DMS 273 treated with DMSO at 0.1 percent for 48 hours (cell line): Measurements from ENCODE around the gene SIGLEC1.

Experiments used
- DNase-seq: peaks from one replicate; lab custom pipeline; 2025; lab: John Stamatoyannopoulos, UW

Gene SIGLEC1

GRCh38 chr20:3744806-3745685 lies 32.6 kb upstream of the SIGLEC1 start:
- DNase-seq: no peak

- DNase-seq: no peak
These were observed 31.6 kb upstream of the SIGLEC1 start for GRCh38 chr20:3744037-3744436.

DNA sequence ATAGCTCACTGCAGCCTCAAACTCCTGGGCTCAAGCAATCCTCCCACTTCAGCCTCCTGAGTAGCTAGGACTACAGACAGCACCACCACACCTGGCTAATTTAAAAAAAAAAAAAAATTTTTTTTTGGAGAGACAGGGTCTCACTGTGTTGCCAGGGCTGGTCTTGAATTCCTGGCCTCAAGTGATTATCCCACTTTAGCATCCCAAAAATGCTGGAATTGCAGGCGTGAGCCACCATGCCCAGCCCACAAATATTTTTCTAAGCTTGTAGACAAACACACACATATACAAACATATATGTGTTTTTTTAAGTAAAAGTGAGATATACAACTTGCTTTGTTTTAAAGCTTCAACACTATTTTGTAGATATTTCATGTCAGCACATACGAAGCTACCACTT lies 30.9 kb upstream of the SIGLEC1 start:
- no peak for DNase-seq

GRCh38 chr20:3741836-3742458 lies 29.5 kb upstream of the SIGLEC1 start:
- DNase-seq: no peak

DNA sequence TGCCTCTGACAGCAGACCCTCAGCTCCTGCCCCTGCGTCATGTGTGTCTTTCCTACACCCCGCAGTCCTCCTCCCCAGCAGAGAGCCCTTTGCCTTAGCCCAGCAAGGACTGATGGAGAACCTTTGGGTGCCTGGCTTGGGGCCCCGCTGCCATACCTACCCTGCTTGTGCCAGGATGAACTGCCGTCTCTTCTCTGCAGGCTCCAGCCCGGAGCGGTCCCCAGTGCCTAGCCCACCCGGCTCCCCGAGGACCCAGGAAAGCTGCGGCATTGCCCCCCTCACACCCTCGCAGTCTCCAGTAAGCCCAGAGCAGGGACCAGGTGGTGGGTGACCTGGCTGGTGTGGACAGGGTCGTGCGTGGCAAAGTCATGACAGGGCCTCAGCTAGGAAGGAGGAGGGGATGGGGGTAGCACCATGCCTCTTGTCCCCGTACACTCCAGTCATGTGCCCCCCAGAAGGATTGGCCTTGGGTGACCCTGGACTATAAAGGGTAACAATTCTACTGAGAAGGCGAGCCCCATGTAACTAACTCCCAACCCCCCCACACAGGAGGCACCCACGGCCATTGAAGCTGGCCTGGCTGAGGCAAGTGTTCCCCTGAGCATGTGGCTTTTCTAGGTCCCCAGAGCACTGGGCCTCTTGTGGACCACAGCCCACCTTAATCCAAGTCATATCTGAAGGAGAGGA lies 28.4 kb upstream of the SIGLEC1 start:
- no peak for DNase-seq

- DNase-seq: no peak
These were observed 27.6 kb upstream of the SIGLEC1 start for GRCh38 chr20:3739926-3740451.

DNA sequence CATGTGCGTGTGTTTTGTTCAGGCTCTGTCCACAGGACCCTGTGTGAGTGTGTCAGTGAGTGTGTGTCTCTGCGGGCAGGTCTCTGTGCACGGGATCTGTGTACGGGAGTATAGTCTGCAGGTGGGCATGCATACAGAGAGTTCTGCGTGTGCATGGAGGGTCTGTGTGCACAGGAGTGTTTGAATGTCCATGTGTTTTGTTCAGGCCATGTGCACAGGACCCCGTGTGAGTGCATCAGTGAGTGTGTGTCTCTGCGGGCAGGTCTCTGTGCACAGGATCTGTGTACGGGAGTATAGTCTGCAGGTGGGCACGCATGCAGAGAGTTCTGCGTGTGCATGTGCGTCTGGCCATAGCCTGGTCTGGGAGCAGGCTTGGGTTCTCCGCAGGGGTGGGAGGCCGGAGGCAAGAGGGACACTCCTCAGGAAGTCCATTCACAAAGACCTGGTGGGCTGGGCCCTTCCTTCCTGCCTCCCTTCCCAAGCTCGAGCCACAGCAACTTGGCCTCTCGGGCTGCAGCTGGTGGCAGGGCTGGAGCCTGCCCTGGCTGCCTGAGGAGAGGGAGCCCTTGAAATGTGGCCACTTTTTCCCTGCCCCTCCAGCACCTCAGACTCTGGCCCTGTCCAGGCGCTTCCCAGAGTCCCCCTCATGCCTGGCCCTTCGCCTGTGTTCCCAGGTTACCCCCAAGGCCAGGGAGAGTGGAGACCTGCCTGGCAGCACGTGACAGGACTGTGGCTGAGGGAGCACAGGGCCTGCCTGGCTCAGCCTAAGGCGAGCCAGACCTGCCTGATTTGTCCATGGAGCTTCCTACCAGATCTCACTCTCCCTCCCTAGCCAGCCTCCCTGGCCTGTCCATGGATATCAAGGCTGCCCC lies 26.9 kb upstream of the SIGLEC1 start:
- no peak for DNase-seq

GRCh38 chr20:3738111-3739053 lies 26.0 kb upstream of the SIGLEC1 start:
- DNase-seq: no peak

GRCh38 chr20:3735768-3736167 lies 23.4 kb upstream of the SIGLEC1 start:
- no peak for DNase-seq

DNA sequence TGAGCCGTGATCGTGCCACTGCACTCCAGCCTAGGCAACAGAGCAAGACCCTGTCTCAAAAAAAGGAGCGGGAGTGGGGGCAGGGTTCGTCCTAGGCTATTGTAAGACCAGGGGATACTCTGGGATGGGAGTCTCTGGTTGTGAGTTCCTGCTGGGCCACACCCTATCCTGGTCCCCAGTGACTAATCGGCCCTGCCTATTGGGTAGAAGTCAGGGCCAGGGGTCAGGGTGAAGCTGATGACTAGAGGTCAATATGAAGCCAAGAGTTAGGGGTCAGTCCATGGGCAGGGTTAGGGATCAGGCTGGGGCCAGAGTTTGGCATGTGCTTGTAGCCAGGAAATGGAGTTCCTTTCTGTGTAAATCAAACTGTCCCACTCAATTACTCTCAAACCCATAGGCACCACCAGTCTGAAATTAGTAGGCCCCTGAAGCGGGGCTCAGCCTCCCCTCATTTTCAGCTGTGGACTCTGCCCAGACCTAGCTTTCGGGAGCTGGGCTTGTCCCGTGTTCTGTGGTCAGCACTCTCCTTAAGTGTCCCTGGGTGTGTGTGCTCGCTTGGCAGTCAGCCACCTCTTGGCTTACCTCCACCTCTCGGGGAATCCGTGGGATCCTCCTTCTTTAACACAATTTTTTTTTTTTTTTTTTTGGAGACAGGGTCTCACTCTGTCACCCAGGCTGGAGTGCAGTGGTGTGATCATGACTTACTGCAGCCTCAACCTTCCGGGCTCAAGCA lies 21.9 kb upstream of the SIGLEC1 start:
- DNase-seq: no peak

DNA sequence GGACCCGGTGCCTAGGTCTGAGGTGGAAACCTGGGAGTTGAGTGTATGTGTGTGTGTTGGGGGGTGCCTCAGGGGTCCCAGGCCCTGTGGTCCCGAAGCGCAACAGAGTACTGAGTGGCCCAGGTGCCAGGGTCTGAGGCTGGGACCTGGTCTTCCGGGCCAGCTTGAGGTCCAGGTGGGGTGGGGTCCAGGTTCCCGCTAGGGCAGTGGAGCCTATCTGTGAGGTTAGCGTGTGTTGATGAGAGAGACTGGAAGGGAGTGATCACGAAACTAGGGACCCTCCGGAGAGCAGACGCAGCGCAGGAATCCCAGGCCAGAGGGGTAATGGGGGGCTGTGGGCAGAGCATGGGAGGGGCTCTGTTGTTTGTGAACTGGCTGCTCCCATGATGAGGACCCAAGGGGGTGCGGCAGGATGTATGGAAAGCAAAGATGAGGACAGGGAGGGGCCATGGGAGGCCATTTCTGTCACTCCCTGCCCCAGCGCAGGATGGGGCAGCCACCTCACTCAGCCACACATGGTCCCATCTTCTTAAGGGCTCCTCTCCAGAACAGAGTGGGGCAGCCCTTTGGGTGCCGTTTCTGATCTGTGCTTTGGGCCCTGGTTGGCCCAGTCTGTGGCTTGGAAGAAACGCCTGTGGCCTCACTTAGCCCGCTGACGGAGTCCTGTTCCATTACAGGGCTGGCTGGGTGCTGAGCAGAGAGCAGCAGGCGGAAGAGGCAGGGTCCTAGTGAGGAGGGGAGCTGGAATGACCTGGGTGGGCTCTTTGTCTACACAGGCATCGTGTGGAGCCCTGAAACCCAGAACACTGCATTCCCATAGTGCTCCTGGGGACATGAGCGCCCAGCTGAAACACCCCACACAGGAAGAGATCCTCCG lies 21.0 kb upstream of the SIGLEC1 start:
- no peak for DNase-seq

DNA sequence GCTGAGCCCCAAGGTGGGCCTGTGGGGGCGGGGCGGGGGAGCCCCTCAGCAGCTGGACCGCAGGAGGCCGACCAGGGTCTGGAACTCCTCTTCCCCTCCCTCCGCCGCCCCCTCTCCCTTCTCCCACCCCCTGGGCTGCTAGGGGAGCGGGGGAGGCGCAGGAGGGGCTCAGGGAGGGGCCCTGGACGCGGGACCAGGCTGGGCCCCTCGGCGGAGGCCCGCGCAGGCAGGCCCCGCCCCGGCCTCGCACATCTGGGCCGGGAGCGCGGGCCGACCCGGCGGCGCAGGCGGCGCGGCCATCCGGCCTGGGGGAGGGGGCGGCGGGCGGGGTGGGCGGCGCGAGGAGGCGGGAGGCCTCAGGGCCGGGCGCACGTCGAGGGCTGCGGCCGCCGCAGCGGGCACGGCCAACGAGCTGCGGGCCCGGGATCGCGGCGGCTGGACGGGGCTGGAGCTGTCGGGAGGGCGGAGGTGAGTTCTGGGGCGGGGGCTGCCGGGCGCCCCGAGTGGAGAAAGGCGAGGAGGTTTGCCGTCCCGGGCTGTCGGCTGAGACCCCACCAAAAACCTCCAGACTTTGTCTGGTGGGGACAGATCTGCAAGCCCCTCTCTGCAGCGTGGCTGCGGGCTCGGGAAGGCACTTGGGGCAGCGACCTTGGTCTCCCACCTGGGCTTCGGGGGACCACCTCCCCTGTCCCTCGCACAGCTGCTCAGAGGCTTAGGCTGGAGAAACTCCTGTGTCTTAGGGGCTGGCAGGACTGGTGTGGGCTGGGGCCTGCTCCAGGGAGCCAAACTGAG lies 20.1 kb upstream of the SIGLEC1 start, which contains the start of gene HSPA12B:
Gene HSPA12B, plus strand, starts transcription at position 359 of the 792 bp plus-strand sequence. CDS start 5,990 bp downstream, outside the sequence.
- DNase-seq: no peak

DNA sequence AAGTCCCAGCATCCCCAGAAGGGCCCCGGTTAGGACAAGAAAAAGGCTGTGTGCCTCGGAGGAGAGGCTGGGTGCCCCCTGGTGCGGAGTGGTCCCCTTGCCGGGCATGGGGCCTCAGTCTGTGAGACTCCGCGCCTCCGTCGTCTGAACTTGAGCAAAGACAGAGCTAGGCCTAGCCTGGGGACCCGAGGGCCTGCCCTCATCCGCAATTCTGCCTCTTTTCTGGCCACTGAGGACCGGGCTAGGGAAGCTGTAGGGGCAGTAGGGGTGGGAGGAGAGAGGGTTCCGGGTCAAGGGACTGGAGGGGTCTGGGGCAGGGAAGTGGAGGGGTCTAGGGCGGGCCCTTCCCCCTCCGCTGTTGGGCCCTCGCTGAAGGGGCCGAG lies 19.5 kb upstream of the SIGLEC1 start:
- DNase-seq: no peak

GRCh38 chr20:3730803-3731672 lies 18.6 kb upstream of the SIGLEC1 start:
- no peak for DNase-seq

- DNase-seq: no peak
These were observed 17.6 kb upstream of the SIGLEC1 start for GRCh38 chr20:3729811-3730540.

DNA sequence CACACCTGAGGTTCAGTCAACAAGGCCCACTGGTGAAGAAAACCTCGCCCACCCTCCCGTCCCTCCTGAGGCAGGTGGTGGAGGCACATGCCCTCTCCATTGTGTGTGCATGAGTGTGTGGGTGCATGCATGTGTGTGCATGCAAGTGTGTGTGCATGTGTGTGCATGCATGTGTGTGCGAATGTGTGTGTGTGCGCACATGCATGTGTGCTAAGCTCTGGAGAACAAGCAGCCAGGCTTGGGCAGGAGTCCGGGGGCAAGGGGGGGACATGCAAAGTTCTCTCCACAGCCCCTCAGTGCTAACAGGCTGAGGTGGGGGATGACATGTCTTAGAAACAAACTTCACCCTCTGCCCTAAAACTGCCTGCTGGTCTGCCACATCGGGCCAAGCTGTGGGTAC lies 17.0 kb upstream of the SIGLEC1 start:
- DNase-seq: no peak
